ENCODE data around the gene TRMT44. TPM values are rescaled to one million over a fixed set of nuclear protein-coding genes. Genes with fewer than 3 reads are reported as not detected.
"Not testable (repeated sequence)": the region's sequence is repeated elsewhere in the genome, so short reads cannot be mapped to it uniquely, and the experiment has no call there.

The TRMT44 gene
- total RNA-seq, 1 donor from 2014 or later = 22.7 TPM

DNA sequence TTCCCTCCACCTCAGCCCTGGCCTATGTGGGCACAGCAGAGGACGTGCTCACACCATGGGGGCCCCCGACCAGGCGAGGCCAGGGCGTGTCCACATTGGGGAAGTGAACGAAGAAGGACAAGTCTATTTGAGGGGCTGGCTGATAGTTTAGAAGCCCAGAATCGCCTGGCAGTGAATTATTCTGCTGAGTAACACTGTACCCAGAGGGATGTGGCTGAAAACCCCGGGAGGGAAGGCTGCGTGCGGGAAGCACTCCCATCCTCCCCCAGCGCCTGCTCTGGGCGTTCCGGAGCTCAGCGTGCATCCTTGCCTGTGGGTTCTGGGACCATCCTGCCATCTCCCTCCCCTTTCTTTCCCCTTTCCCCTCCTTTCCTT lies 66.6 kb downstream of the TRMT44 start:
- intact Hi-C loops (cut with micrococcal nuclease) = no loop called here

DNA sequence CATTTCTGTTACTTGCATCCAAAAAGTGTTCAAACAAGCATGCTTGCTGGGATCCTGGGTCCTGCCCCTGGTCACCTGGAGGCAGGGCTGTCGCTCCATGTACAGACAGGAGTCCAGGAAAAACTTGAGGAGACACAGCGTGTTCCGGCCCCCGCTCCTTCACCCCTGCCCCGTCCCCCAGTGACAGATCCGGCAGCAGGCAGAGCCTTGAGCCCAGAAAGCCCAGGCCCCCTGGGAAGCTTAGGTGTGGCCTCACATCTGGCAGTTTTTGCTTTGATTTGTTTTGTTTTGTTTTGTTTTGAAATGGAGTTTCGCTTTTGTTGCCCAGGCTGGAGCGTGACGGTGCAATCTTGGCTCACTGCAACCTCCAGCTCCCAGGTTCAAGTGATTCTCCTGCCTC lies 67.0 kb downstream of the TRMT44 start:
- intact Hi-C loops (cut with micrococcal nuclease) = no loop called here

DNA sequence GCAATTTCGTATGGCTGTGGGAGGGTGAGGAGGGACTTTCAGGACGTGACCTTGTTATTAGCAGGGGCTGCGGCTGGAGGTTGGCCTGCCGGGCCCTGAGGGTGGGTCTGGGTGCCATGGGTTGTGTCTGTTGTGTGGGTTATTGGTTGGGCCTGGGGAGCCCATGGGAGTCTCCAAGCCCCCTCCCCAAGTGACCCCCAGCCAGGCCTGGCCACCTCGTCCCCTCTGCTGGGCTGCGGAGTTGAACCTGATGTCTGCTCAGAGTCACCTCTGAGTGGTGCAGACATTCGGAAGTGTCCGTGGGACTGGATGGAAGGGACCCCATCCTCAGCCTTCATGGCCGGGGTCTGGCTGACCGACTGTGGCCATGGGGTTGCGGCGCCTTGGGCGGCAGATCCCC lies 67.7 kb downstream of the TRMT44 start:
- intact Hi-C loops (cut with micrococcal nuclease) = no loop called here

DNA sequence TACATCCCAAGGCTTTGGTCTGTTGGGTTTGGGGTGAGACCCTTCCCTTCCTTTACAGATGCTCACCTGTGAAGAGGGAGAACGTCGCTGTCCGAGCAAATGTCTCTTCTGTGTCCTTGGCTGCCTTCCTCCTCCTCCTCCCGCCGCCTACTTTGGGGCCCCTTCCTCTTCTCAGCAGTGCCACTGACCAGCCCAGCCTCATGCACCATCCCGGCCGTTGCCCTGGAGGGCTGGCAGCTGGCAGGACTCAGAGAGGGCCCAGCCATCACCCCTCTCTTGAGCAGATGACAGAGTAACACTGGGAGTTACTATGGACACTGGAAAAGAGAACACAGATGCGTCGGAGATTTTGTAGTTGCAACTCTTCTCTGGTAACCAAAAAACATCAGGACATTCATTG lies 68.2 kb downstream of the TRMT44 start:
- intact Hi-C loops (cut with micrococcal nuclease) = no loop called here

DNA sequence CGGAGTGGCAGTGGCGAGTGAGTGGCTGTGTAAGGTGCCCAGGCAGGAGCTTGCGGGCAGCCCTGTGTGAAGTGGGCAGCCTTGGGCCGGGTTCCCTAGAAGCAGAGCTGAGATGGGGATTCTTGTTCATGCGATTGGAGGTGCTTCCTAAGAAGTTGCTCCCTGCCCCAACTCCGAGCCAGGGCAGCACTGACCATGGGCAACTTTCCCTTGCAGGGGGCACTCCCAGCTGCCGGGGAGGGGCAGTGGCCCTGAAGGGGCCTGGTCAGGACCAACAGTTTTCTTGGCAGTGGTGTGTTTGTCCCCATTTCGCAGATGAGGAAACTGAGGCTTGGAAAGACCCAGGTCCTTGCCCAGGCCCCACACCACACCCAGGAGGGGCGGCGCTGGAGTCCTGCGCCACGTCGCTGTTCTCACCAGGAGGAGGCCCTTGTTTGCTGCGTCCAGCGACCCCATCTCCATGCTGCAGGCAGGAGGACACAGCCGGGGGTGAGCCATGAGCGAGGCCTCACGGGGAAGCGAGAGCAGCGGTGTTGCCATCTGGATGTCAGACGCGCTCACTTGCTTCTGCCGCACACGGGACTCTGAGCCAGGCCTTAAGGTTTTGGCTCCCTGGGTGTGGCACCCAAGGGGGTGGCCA lies 68.9 kb downstream of the TRMT44 start:
- intact Hi-C loops (cut with micrococcal nuclease) = no loop called here

DNA sequence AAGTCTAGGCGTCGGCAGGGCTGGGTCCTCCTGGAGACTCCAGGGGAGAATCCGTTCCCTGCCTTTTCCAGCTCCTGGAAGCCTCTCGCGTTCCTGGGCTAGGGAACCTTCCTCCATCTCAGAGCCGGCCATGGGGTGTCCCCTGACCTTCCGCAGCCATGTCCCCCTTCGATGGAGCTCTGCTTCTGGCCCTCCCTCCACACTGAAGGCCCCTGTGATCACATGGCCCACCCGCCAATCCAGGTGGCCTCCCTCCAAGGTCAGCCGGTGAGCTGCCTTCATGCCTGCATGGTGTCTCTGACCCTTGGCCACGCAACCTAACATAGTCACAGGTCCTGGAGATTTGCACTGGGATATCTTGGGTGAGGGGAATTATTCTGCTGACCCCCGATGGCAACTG lies 69.6 kb downstream of the TRMT44 start:
- intact Hi-C loops (cut with micrococcal nuclease) = no loop called here

DNA sequence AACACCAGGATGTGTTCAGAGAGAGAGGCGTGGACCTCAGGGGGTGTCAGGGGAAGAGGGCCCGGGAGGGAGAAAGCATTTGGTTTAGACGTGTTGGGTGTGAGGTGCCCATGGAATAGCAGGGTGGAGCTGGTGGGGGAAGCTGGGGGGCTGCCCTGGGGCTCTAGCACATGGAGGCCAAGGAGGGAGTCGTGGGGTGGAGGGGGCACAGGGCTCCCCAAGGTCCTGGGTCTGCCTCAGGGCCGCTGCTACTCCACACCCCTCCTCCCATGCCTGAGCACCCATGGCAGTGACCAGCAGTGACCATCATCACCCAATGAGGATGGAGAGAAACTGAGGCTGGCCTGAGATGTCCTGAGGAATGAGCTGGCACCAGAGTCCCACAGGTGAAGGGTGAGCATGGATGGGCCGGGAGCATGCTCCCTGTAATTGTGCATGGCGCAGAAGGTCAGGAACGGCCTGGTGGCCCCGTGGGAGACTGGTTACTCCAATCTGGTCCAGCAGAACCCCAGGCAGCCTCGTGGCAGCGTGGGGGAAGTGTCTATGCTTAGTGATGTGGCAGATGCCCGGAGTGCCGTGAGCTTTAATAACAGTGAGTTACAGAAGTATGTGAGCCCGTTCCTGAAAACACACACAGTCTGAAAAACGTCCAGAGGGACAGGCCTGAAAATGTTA lies 70.2 kb downstream of the TRMT44 start:
- intact Hi-C loops (cut with micrococcal nuclease) = no loop called here

DNA sequence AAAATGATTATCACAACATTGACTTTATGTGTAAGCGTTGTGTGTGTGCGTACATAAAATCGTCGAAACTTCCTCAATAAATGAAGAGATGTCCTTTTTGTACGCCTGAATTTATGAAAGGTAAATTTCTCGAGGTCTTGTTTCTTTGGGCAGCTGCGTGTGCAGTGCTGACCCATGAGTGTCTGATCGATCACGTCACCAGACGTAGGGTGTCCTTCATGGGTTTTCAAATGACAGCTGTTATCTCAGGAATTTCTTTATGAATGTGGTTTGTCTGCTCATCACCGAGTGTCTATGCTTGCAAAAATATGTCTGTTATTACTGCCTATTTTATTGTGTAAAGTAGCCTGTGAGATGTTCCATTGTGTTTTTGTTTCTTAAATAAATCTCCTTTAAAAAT lies 71.9 kb downstream of the TRMT44 start:
- intact Hi-C loops (cut with micrococcal nuclease) = no loop called here

DNA sequence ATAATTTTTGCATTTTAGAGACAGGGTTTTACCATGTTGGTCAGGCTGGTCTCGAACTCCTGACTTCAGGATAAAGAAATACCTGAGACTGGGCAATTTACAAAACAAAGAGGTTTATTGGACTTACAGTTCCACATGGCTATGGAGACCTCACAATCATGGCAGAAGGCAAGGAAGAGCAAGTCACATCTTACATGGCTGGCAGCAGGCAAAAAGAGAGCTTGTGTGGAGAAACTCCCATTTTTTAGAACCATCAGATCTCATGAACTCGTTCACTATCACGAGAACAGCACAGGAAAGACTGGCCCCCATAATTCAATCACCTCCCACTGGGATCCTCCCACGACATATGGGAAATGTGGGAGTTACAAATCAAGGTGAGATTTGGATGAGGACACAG lies 72.5 kb downstream of the TRMT44 start:
- intact Hi-C loops (cut with micrococcal nuclease) = not testable (repeated sequence)

DNA sequence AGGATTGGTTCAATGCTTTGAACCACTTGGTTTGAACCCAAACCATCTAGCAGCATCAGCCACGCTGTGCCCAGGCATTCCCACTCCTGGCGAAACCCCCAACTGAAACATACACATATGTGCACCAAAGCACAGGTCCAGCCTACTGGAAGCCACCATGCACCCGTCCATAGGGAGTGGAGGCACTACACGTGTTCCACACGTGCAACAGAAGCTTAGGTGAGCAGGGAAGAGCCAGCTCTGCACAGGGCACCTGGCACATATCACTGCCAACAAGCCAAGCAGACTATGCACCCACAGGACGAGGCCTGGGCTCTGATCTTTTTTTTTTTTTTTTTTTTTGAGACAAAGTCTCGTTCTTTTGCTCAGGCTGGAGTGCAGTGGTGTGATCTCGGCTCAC lies 73.4 kb downstream of the TRMT44 start:
- intact Hi-C loops (cut with micrococcal nuclease) = no loop called here

DNA sequence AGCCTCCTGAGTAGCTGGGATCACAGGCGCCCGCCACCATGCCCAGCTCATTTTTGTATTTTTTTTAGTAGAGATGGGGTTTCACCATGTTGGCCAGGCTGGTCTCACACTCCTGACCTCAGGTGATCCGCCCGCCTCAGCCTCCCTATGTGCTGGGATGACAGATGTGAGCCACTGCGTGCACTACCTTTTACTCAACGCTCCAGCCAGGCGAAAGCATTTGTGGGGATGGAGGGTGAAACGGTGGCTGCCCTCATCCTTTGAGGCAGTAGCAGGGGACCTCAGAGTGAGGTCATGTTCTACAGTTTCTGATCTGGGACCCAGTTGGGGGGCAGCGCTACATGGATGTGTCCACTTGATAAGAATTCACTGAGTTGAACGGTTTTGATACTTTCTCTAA lies 73.8 kb downstream of the TRMT44 start:
- intact Hi-C loops (cut with micrococcal nuclease) = no loop called here

DNA sequence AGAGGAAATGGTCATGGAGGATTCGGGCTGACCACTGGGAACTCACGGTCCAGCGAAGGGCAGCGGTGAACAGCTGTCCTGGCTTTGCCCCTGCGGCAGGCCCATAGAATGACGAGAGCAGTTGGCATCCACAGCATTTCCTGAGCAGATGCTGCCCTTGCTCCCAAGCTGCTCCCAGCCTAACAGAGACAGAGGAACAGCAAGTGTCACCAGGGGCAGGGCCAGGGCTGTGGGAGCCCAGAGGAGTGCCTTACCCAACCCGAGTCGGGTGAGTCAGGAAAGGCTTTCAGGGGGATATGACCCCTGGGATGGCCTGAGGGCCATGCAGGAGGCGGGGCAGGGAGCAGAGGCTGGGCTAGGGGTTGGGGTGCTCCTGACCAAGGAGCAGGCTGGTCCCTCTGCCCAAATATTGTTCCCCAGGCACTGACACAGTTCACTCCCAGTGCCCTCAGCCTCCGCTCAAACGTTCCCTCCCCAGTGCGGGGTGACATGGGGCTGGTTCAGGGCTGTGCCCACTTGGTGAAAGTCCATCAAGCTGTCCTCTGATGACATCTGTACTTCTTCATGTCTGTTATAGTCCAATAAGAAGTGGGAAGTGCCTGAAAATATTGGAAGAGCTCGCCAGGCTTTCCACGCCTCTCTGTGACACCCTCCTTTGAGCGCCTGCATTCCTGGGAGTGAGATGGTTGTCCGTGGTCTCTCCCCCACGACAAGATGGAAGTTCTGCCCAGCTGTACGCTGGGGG lies 74.9 kb downstream of the TRMT44 start:
- intact Hi-C loops (cut with micrococcal nuclease) = no loop called here

DNA sequence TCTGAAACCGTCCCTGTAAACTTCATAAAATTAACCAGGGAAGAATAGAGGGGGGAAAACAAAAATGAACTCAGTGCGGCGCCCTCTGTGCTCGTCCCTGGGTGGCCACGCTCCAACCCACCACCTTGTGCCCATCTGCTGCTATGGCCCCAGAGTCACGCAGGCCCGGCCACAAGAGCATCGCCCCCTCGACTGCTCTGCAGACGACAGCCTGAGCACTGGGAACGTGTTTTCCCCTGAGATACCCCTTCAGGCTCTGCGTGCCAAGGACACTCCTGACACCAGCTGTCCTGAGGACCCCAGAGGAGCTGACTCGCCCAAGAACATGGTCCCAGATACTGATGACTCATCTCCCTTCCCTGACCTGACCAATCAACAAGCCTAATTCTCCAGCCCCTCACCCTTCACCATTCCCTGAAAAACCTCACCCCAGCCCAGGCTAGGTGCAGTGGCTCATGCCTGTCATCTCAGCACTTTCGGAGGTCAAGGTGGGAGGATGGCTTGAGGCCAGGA lies 75.5 kb downstream of the TRMT44 start:
- intact Hi-C loops (cut with micrococcal nuclease) = no loop called here

DNA sequence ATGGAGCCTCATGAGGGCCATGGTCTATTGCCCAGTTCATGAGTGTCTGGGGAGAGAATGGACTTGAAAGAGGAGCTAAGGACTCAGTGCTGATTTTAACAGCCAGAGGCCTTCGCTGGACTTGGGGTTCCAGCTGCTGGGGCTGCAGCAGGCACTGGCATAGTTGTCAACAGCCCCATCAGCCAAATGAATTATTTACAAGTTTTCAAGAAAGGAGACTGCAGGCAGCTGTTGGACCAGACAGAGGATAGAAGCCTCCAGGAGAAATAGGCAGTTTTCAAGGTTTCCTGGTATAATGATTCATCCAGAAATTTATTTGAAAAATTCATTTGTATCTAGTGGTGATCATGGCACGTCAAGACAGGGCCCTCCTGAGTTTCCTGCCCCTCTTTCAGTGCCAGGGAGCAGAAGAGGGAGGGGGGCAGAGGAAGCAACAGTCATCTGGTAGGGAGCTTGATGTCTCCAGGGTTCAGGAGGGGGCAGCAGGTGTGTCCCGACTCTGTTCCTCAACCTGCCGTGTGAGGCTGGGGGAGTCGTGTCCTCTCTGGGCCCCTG lies 76.5 kb downstream of the TRMT44 start:
- intact Hi-C loops (cut with micrococcal nuclease) = no loop called here

DNA sequence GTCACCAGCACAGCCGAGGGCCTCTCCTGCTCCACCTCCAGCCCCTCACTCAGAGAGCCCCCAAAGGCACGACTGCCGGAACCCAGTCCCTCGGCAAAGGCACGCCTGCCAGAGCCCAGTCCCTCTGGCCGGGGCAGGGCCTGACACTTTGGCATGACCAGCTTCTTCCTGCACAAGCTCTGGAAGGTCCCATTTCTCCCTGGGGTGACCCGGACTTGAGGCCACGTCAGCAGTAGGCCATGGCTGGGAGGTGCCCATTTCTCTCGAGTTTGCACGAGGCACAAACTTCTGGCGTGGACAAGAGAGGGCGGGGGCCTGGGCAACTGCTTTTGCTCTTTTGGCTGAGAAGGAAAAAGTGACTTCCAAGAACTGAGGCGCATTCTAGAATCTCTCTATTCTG lies 77.4 kb downstream of the TRMT44 start:
- intact Hi-C loops (cut with micrococcal nuclease) = no loop called here

DNA sequence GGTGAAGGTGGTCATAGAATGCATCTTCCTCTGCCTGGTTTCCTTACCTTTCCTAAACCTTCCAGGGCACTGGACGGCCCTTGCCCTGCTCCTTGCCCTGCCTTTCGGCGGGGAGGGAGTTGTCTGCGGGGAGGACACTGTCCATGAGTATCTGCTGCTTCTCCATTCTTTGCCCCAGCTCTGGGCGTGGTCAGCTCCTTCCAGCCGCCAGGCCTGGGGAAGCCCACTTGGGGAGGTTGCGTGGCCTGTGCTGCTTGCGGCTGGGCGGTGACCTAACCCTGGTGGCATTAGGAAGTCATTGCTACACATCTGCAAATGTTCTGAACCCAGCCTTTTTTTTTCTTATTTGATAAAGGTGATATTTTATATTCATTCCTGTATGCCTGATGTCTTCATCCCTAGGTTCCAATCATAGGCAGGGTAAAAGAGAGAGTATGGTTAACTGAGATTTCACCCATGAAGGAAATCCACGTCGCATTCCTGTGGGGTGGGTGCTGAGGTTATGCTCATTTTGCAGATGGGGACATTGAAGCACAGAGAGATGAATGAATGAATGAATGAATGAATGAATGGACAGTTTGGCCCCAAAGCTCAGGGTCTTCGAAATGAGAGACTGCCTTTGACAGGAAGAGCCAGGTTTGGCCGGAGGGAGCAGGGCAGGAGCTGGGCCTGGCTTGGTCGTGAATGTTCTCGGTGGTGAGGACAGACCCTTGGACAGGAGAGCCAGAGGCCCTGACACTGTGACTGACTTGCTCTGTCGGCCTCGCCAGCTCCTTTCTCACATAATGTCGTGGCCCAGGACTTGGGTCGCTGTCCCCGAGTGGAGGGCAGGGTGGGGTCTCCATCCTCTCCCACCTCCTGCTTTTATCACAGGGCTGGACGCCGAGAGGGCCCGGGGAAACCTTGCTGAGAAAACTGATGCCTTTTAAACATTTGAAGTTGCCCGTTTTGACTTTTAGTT lies 81.9 kb downstream of the TRMT44 start:
- intact Hi-C loops (cut with micrococcal nuclease) = no loop called here

DNA sequence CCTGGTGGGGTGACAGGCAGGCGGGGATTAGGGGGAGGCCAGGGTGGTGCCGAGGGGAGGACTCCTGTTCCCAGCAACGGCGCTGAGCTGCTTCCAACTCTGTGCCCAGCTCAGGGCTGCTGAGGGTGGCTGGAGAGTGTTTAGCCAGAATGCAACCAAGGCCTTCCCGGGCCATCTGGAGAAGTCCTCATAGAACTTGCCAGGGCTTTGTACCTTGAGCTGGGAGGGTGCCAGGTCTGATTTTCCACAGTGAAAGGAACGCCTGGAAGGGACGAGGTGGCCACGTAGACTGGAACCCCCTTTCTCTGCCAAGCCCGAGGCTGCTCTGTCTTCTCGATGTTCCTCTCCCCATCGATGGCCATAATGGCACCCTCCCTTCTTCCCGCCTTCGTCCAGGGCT lies 82.6 kb downstream of the TRMT44 start:
- intact Hi-C loops (cut with micrococcal nuclease) = no loop called here

DNA sequence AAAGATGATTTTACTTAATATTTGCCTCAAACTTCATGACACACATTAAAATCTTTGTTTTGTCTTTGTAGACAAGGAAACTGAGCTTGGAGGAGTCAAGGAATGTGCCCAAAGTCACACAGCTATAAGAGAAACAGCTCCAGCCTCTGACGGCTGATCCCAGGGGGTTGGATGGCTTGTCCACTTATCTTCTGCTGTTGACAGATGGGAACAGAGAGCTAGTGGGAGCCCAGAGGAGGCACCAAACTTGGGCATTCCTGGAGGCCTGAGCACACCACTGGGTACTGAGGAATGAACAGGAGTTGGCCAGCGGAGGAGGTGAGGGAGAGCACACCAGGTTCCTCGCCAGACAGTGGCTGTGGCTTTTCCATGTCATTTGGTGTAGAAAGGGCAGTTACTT lies 83.2 kb downstream of the TRMT44 start:
- intact Hi-C loops (cut with micrococcal nuclease) = no loop called here

DNA sequence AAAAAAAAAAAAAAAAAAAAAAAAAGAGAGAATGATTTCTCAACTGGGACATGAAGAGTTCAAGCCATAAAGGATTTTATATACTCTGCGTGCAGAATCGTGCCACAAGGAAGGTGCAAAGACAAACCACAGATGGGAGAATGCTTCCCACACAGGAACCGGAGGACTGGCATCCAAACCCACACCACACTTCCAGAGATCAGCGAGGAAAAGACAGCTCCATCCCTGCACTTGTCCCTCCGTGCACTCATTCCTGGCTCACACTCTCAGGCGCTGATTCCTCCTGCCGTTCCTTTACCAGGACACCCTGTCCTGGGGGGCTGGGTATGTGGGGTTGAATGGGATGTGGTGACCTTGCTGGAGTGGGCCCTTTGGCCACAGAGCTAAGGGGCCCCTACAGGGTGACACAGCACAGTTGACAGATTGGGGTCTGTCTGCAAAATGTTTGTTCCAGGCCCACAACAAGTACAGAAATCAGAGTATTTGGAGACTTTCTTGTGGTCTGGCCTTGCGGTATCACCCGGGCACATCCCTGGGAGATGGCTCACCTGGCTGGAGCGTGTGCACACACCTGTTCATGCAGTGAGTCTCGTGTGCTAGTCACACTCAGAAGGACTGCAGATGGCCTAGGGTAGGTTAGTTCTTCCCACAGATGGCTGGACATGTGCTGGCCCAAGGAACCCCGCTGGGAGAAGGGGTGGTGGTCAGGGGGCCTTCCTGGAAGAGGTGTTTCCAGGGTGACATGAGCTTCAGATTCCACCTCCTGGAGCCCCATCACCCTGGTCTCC lies 84.2 kb downstream of the TRMT44 start:
- intact Hi-C loops (cut with micrococcal nuclease) = no loop called here

DNA sequence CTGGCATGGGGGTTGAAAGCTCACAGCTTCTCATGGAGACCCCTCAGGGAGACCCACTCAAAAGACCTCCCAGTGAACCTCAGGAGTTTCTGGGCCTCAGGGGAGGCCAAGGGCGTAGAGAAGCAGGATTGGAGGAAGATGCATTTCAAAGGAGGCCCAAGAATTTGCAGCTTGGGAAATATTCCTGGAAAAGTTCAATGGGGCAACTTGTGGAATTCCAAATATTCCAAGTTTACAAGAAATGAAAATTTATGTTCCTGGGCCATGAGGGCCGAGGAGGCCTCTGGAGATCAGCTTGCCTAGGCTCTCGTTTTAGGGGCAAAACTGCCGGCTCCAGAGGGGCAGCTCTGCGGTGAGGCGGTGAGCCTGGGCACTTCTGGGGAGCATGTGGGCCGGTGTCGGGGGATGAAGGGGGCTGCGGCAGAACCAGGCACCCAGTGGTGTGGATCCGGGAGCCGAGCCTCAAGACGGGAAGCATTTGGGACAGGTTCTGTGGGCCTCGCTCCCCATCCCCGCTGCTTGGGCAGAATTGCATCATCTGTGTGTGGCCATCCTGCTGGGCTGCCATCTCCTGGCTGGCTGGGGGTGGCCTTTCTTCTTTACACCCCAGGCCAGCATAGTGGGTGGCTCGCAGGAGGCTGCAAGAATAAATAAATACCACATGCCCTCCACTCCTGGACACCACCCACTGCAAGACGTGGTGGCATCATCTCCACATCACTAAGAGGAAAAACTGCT lies 85.0 kb downstream of the TRMT44 start:
- intact Hi-C loops (cut with micrococcal nuclease) = no loop called here

Data from T-helper 2 cell treated with Interferon-gamma antibody and Interleukin-4, amounts not matched to agents 100 ng/mL and 5 ng/mL, for 36 hours (primary cell).